Measurements from ENCODE around the gene ETS1.

ETS1 gene

GRCh38 chr11:128522055-128522942 lies 65.1 kb downstream of the ETS1 start:
- no peak for TF ChIP-seq JUND (IDR thresholded peaks at IDR 0.05; ENCODE audit: low read depth)
- DNase-seq (ENCODE audit: low read depth in 1 of 2, low spot score in 1 of 2), result peak in 1 of 2 experiments; percentile 40
- in situ Hi-C loops (cut with HindIII; ENCODE audit: low pct_unique_long_range_greater_than_20kb, low sequenced_read_pairs), result no loop called here

- TF ChIP-seq JUND (IDR thresholded peaks at IDR 0.05; ENCODE audit: low read depth), result no peak
- in situ Hi-C loops (cut with HindIII; ENCODE audit: low pct_unique_long_range_greater_than_20kb, low sequenced_read_pairs), result no loop called here
- no peak for DNase-seq (ENCODE audit: low read depth in 1 of 2, low spot score in 1 of 2)
These were observed 65.7 kb downstream of the ETS1 start for GRCh38 chr11:128521682-128522054.

- in situ Hi-C loops (cut with HindIII; ENCODE audit: low pct_unique_long_range_greater_than_20kb, low sequenced_read_pairs), result no loop called here
- DNase-seq (ENCODE audit: low read depth in 1 of 2, low spot score in 1 of 2), result no peak
- no peak for TF ChIP-seq JUND (IDR thresholded peaks at IDR 0.05; ENCODE audit: low read depth)
These were observed 66.3 kb downstream of the ETS1 start for GRCh38 chr11:128520888-128521681.

GRCh38 chr11:128520206-128520887 lies 67.0 kb downstream of the ETS1 start:
- DNase-seq (ENCODE audit: low read depth in 1 of 2, low spot score in 1 of 2), result no peak
- in situ Hi-C loops (cut with HindIII; ENCODE audit: low pct_unique_long_range_greater_than_20kb, low sequenced_read_pairs), result no loop called here
- no peak for TF ChIP-seq JUND (IDR thresholded peaks at IDR 0.05; ENCODE audit: low read depth)

- in situ Hi-C loops (cut with HindIII; ENCODE audit: low pct_unique_long_range_greater_than_20kb, low sequenced_read_pairs), result no loop called here
- no peak for DNase-seq (ENCODE audit: low read depth in 1 of 2, low spot score in 1 of 2)
- TF ChIP-seq JUND (IDR thresholded peaks at IDR 0.05; ENCODE audit: low read depth), result no peak
These were observed 68.0 kb downstream of the ETS1 start for GRCh38 chr11:128519338-128519737.

DNA sequence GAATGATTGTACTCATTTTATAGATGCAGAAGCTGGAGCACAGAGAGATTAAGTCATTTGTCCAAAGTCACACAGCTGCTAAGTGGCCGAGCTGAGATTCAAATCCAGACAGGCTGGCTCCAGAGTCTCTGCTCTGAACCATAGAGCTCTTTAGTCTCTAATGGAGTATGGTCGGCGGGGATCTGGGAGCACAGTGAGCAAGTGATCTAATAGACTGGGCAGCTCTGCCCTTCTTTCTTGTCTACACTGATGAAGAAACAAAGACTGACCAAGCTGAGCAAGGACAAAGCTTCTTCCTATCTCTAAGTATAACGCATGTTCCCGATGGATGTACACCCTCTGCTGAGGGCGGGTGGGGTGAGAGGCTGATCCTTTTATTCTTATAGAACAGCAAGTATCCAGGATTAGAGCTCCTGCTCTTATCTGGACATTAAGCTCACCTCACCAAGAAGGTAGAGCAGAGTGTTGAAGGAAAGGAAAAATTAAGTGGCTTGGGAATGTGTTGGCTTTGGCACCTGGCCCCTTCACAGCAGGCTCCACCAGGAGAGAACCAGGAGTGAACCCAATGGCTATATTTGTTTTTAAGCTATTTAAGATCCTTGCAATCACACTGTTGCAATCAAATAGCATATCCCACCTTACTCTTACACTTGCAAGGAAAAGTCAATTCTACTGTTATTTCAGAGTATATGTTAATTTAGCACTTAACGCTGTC lies 68.7 kb downstream of the ETS1 start:
- in situ Hi-C loops (cut with HindIII; ENCODE audit: low pct_unique_long_range_greater_than_20kb, low sequenced_read_pairs), result no loop called here
- no peak for TF ChIP-seq JUND (IDR thresholded peaks at IDR 0.05; ENCODE audit: low read depth)
- no peak for DNase-seq (ENCODE audit: low read depth in 1 of 2, low spot score in 1 of 2)

GRCh38 chr11:128517451-128518230 lies 69.7 kb downstream of the ETS1 start:
- no peak for DNase-seq (ENCODE audit: low read depth in 1 of 2, low spot score in 1 of 2)
- in situ Hi-C loops (cut with HindIII; ENCODE audit: low pct_unique_long_range_greater_than_20kb, low sequenced_read_pairs), result no loop called here

DNA sequence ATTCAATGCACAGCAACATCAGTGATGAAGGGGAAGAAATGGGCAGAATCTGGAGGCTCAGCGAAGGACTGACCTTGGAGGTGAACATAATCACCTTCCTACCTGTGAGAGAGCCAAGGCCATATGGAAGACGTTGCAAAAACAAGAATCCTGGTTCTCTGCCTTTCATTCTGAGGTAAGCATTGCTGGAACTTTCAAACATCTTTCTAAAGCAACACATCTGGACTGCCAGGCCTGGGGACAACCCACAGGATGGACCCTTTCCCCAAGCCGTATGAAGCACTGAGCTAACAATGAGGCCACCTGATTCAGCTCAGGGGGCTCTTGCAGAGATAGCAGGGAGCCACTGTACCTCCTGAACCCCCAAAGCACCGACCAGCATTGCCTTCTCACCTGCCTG lies 70.5 kb downstream of the ETS1 start:
- in situ Hi-C loops (cut with HindIII; ENCODE audit: low pct_unique_long_range_greater_than_20kb, low sequenced_read_pairs), result no loop called here
- DNase-seq (ENCODE audit: low read depth in 1 of 2, low spot score in 1 of 2), result no peak
- no peak for TF ChIP-seq JUND (IDR thresholded peaks at IDR 0.05; ENCODE audit: low read depth)

More at GRCh38 chr11:128517451-128518230, 69.7 kb downstream of the ETS1 start:
- TF ChIP-seq JUND (IDR thresholded peaks at IDR 0.05; ENCODE audit: low read depth), result no peak

GRCh38 chr11:128515826-128516778 lies 71.3 kb downstream of the ETS1 start:
- DNase-seq (ENCODE audit: low read depth in 1 of 2, low spot score in 1 of 2), result no peak
- in situ Hi-C loops (cut with HindIII; ENCODE audit: low pct_unique_long_range_greater_than_20kb, low sequenced_read_pairs), result no loop called here
- TF ChIP-seq JUND (IDR thresholded peaks at IDR 0.05; ENCODE audit: low read depth), result no peak

GRCh38 chr11:128515086-128515485 lies 72.3 kb downstream of the ETS1 start:
- TF ChIP-seq JUND (IDR thresholded peaks at IDR 0.05; ENCODE audit: low read depth), result no peak
- DNase-seq (ENCODE audit: low read depth in 1 of 2, low spot score in 1 of 2), result no peak
- in situ Hi-C loops (cut with HindIII; ENCODE audit: low pct_unique_long_range_greater_than_20kb, low sequenced_read_pairs), result no loop called here
